Calu3 (cell line): ENCODE results near the gene MEF2C. TPM values are rescaled to one million over a fixed set of nuclear protein-coding genes. Genes with fewer than 3 reads are reported as not detected.

ENCODE experiments used
- BruUV-seq: library from RNA; stranded (reverse); fragments of 400-500 nt; replicated peaks from 2 replicates; lab custom pipeline; 2021; lab: Mats Ljungman, UMichigan
- CTCF ChIA-PET: fragments of 300-600 bp; sonication (Branson Sonifier 250); formaldehyde crosslinking; loops from one replicate; lab custom pipeline; 2022; ENCODE audit warnings: antibody characterized with exemption; lab: Charles Lee
- DNase-seq: peaks from one replicate; pipeline ENCODE4 v3.0.0; 2022
- H3K27ac Mint-ChIP-seq: one replicate; pipeline ENCODE4 v1.8.0; 2022; ENCODE audit warnings: mixed read lengths; ENCODE audit not compliant: unreplicated experiment
- H3K27me3 Mint-ChIP-seq: one replicate; pipeline ENCODE4 v1.8.0; 2022; ENCODE audit warnings: mixed read lengths; ENCODE audit not compliant: unreplicated experiment
- H3K36me3 Mint-ChIP-seq: one replicate; pipeline ENCODE4 v1.8.0; 2022; ENCODE audit warnings: mild to moderate bottlenecking, moderate library complexity, mixed read lengths; ENCODE audit not compliant: insufficient read depth, unreplicated experiment
- H3K4me1 Mint-ChIP-seq: one replicate; pipeline ENCODE4 v1.8.0; 2022; ENCODE audit warnings: mild to moderate bottlenecking, low read depth, mixed read lengths; ENCODE audit not compliant: unreplicated experiment
- H3K4me3 Mint-ChIP-seq: one replicate; pipeline ENCODE4 v1.8.0; 2022; ENCODE audit warnings: mild to moderate bottlenecking, low read depth, moderate library complexity, mixed read lengths; ENCODE audit not compliant: unreplicated experiment
- H3K9me3 Mint-ChIP-seq: one replicate; pipeline ENCODE4 v1.8.0; 2022; ENCODE audit warnings: low read depth, mixed read lengths; ENCODE audit not compliant: unreplicated experiment
- CTCF ChIP-seq: fragments of 200-600 bp; IDR thresholded peaks from one replicate; pipeline ENCODE4 v1.8.0; 2022; ENCODE audit warnings: antibody characterized with exemption; ENCODE audit not compliant: unreplicated experiment
- intact Hi-C: fragments of 100-400 bp; cut with micrococcal nuclease; formaldehyde crosslinking; loops from one replicate; pipeline ENCODE4 v1.10.0; 2022; ENCODE audit not compliant: unreplicated experiment
- total RNA-seq: library from RNA; stranded (reverse); gene quantifications from 2 replicates; pipeline ENCODE4 v1.2.3, GENCODE V29; 2022

Gene MEF2C
- total RNA-seq, 1 experiment from 2014 or later, result 6.1 TPM

- no peaks in the 10 kb centered on the region for H3K9me3 Mint-ChIP-seq
- no peak for TF ChIP-seq CTCF
- TSS peak; percentile 68 for BruUV-seq
- peaks cover 26% of the 10 kb centered on the region for H3K36me3 Mint-ChIP-seq
- CTCF ChIA-PET, result interaction anchor here (0.6 to 1.4 kb wide), 9 partner anchors 9 to 1616 kb away, joined by 3 to 6 read pairs (median 4); no protein-coding TSS in a partner anchor
- intact Hi-C loops, result loop anchor here (10.0 kb wide), 1 partner anchor 361 kb away; no protein-coding TSS in a partner anchor
- H3K4me1 Mint-ChIP-seq, result peaks cover 6% of the 10 kb centered on the region
- peak overlapping the region; percentile 70 for H3K27ac Mint-ChIP-seq
- peak; percentile 46 for DNase-seq
- H3K27me3 Mint-ChIP-seq, result no peaks in the 10 kb centered on the region
- H3K4me3 Mint-ChIP-seq, result peak overlapping the region; percentile 93
Observed at GRCh38 chr5:88883836-88884607, 1.0 kb upstream of the MEF2C start.

GRCh38 chr5:88882276-88883038, 527 bp downstream of the MEF2C start:
- intact Hi-C loops, result loop anchor here (10.0 kb wide), 1 partner anchor 362 kb away; no protein-coding TSS in a partner anchor
- CTCF ChIA-PET, result interaction anchor here (0.5 to 1.2 kb wide), 2 partner anchors 97 to 153 kb away, joined by 3 to 6 read pairs; no protein-coding TSS in a partner anchor
- TSS peak; percentile 49 for BruUV-seq
- Mint-ChIP-seq H3K36me3 (peaks cover 25% of the 10 kb centered on the region), H3K9me3 (no peaks in the 10 kb centered on the region), H3K4me3 (peak overlapping the region; percentile 93), H3K4me1 (peaks cover 8% of the 10 kb centered on the region), H3K27me3 (no peaks in the 10 kb centered on the region), H3K27ac (peak overlapping the region; percentile 70)
- DNase-seq, result no peak
- TF ChIP-seq CTCF, result no peak

- CTCF ChIA-PET, result interaction anchor here (0.5 kb wide), 1 partner anchor 96 kb away, joined by 3 read pairs; no protein-coding TSS in a partner anchor
- no peak overlapping the region for H3K4me3 Mint-ChIP-seq
- no peak overlapping the region for H3K27ac Mint-ChIP-seq
- TF ChIP-seq CTCF, result no peak
- intact Hi-C loops, result loop anchor here (2.0 to 10.0 kb wide), 2 partner anchors 153 to 363 kb away; no protein-coding TSS in a partner anchor
- no TSS peak for BruUV-seq
- no peaks in the 10 kb centered on the region for H3K9me3 Mint-ChIP-seq
- DNase-seq, result no peak
- H3K36me3 Mint-ChIP-seq, result peaks cover 25% of the 10 kb centered on the region
- H3K27me3 Mint-ChIP-seq, result no peaks in the 10 kb centered on the region
- peaks cover 9% of the 10 kb centered on the region for H3K4me1 Mint-ChIP-seq
Observed at GRCh38 chr5:88881571-88881971, 1.4 kb downstream of the MEF2C start.

- Mint-ChIP-seq H3K9me3 (no peaks in the 10 kb centered on the region), H3K4me3 (no peak overlapping the region), H3K27ac (no peak overlapping the region), H3K27me3 (no peaks in the 10 kb centered on the region), H3K4me1 (peaks cover 9% of the 10 kb centered on the region), H3K36me3 (peaks cover 25% of the 10 kb centered on the region)
- no TSS peak for BruUV-seq
- DNase-seq, result no peak
- CTCF ChIA-PET, result no interaction called here
- no peak for TF ChIP-seq CTCF
- intact Hi-C loops, result loop anchor here (2.0 to 10.0 kb wide), 2 partner anchors 151 to 365 kb away; no protein-coding TSS in a partner anchor
Observed at GRCh38 chr5:88880201-88880600, 2.8 kb downstream of the MEF2C start.
